C1 segment of cervical spinal cord (tissue), 14 donors: ENCODE data around the gene FLYWCH1.
A peak's percentile ranks its signal among the peaks of the same experiment; 100 is the strongest.

ENCODE experiments used
- DNase-seq, 14 donors: peaks; one replicate each; lab custom pipeline; 2025; lab: John Stamatoyannopoulos, UW

Gene FLYWCH1

DNA sequence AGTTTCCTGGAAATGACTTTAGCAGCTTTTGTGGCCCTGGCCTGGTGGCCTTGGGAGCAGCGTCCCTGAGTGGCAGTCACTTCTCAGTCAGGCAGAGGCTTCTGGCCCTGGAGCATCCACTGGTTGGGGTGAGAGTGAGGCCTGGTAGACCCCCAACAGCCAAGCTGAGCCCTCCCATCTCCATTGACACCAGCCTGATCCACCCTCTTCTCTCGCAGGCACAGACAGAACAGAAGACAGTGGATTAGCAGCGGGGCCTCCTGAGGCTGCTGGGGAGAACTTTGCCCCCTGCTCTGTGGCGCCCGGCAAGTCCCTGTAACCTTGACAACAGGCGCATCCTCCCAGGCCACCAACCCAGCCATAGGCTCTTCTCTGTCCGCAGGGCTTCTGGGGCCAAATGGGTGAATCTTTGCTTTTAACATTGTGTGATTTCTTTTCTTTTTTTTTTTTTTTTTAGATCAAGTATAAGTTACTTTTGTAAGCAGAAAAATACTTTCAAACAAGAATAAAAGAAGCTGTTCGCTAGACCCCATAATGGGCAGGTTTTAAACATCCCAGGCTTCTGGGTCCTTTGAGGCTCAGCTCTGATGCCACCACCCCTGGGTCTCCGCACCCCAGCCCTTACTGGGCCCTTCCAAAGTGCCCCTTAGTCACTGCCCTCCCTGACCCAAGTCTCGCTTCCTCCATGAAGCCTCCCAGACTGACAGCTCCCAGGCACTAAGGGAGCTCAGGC lies 12.7 kb upstream of the FLYWCH1 start:
- no peak for DNase-seq

- DNase-seq, result no peak
Measured at GRCh38 chr16:2899564-2900072, 12.1 kb upstream of the FLYWCH1 start.

DNA sequence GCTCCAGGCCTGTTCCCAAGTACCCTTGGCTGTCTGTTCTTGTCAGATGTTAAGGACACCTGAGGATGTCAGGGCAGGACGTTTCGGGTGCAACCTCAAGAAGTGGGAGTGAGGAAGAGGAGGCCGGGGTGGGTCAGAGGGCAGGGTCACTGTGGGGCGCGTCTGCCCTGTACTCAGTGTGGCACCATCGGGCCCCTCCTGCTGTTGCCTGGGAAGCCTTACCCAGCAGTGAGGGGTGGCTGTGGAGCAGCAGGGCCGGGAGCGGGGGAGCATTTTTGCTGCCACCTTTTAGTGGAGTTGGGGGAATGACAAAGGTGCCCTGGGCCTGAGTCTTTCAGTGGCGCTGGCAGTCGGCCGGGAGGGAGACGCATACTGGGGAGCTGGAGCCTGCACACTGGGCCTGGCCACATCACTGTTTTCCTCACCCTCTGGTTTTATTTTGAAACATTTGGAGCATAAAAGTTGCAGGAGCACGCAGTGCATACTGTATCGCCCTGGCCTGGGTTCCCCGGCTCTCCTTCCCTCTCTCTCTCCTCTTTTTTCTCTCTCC lies 11.1 kb upstream of the FLYWCH1 start:
- no peak for DNase-seq

GRCh38 chr16:2902337-2903130 lies 9.2 kb upstream of the FLYWCH1 start:
- DNase-seq, result no peak

- DNase-seq, result peak; percentile 39 to 88 (median 78)
Measured at GRCh38 chr16:2904100-2904921, 7.4 kb upstream of the FLYWCH1 start.

- no peak for DNase-seq
Measured at GRCh38 chr16:2904922-2905240, 6.8 kb upstream of the FLYWCH1 start.

- peak; percentile 90 to 100 (median 100) for DNase-seq
Measured at GRCh38 chr16:2905241-2905987, 6.3 kb upstream of the FLYWCH1 start.

DNA sequence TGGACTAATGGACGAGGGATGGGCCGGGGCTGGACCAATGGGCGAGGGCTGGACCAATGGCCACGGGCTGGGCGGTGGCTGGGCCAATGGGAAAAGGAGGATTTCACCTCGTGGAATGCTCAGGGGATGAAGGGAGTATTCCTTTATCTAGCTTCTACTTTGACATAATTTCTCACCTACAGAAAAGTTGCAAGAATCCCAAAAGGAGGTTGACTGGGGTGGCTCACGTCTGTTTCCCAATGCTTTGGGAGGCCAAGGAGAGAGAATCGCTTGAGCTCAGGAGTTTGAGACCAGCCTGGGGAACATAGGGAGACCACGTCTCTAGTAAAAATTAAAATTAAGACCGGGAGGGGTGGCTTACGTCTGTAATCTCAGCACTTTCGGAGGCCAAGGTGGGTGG lies 5.7 kb upstream of the FLYWCH1 start:
- no peak for DNase-seq

DNA sequence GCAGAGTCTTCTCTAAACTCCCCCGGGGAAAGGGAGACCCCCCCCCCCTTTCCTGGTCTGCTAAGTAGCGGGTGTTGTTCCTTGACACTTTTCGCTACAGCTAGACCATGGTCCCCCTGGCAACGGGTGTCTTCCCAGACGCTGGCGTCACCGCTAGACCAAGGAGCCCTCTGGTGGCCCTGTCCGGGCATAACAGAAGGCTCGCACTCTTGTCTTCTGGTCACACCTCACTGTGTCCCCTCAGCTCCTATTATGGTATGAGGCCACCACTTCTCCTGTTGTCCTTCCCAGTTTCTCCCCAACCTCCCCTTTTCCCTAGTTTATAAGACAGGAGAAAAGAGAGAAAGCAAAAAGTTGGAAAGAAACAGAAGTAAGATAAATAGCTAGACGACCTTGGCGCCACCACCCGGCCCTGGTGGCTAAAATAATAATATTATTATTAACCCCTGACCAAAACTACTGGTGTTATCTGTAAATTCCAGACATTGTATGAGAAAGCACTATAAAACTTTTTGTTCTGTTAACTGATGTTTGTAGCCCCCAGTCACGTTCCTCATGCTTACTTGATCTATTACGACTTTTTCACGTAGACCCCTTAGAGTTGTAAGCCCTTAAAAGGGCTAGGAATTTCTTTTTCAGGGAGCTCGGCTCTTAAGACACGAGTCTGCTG lies 4.5 kb upstream of the FLYWCH1 start:
- DNase-seq, result peak in 8 of 14 donors; percentile 3 to 51 (median 14)

- DNase-seq, result no peak
Measured at GRCh38 chr16:2910441-2910969, 1.2 kb upstream of the FLYWCH1 start.

- DNase-seq, result peak in 6 of 14 donors; percentile 32 to 58 (median 50)
Measured at GRCh38 chr16:2912330-2913199, 834 bp downstream of the FLYWCH1 start.

DNA sequence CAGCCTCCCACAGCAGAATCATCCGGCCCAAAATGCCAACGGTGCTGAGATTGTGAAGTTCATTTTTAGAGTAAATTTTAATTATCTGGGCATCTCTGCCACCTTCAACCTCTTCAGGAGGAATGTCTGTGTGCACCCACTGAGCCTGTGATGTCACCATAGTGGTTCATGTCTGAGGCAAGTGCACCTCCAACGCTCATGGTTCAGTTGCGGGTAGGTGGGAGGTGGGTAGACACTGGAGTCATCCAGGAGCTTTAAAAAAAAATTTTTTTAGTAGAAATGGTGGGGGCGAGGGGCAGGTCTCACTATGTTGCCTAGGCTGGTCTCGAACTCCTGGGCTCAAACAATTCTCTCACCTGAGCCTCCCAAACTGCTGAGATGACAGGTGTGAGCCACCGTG lies 1.9 kb downstream of the FLYWCH1 start:
- DNase-seq, result no peak

GRCh38 chr16:2914233-2914632 lies 2.5 kb downstream of the FLYWCH1 start:
- DNase-seq, result no peak

GRCh38 chr16:2915196-2915929 lies 3.6 kb downstream of the FLYWCH1 start:
- no peak for DNase-seq

GRCh38 chr16:2919511-2920255 lies 8.0 kb downstream of the FLYWCH1 start:
- peak in 9 of 14 donors; percentile 12 to 62 (median 33) for DNase-seq

GRCh38 chr16:2923481-2923880 lies 11.8 kb downstream of the FLYWCH1 start:
- no peak for DNase-seq

- DNase-seq, result peak in 3 of 14 donors; percentile 4 to 25 (median 15)
Measured at GRCh38 chr16:2924901-2925755, 13.4 kb downstream of the FLYWCH1 start.
